Stimulated activated naive CD8-positive, alpha-beta T cell treated with anti-CD3 and anti-CD28 coated beads, Interleukin-15, amount 100 ng/mL, for 72 hours (primary cell): ENCODE results near the gene IFNE.

Experiments
- ATAC-seq: fragments of 150-1000 bp; cut with Tn5 transposase; 2 replicates; pipeline ENCODE4 v1.10.0; 2021; ENCODE audit warnings: mild to moderate bottlenecking, moderate library complexity
- DNase-seq, 2 donors: peaks; one replicate each; pipeline ENCODE4 v3.0.0; 2021 to 2022
- H3K27ac Mint-ChIP-seq, 2 donors: one replicate each; pipeline ENCODE4 v1.8.0; 2022; ENCODE audit warnings: mild to moderate bottlenecking in 2 of 2, mixed read lengths in 2 of 2, moderate library complexity in 2 of 2
- H3K27me3 Mint-ChIP-seq: one replicate; pipeline ENCODE4 v1.8.0; 2022; ENCODE audit warnings: mixed read lengths
- H3K4me1 Mint-ChIP-seq: one replicate; pipeline ENCODE4 v1.8.0; 2022; ENCODE audit warnings: mild to moderate bottlenecking, mixed read lengths
- H3K4me3 Mint-ChIP-seq, 2 donors: one replicate each; pipeline ENCODE4 v1.8.0; 2022; ENCODE audit warnings: mild to moderate bottlenecking in 2 of 2, mixed read lengths in 2 of 2, moderate library complexity in 1 of 2
- H3K9me3 Mint-ChIP-seq, 2 donors: one replicate each; pipeline ENCODE4 v1.8.0; 2022; ENCODE audit warnings: mixed read lengths in 2 of 2

The IFNE gene

GRCh38 chr9:21482213-21482612 is at the start of gene IFNE:
IFNE (minus strand) TSS chr9:21482313; CDS start chr9:21481694, 619 bp downstream.
- Mint-ChIP-seq H3K27ac (no peak within 1 kb of the TSS), H3K4me3 (no peak within 1 kb of the TSS), H3K27me3 (no peaks in the 10 kb centered on the region), H3K9me3 (peaks cover 14 to 21% of the 10 kb centered on the region in 2 donors), H3K4me1 (peaks cover 11% of the 10 kb centered on the region)
- no peak for DNase-seq
- no peak for ATAC-seq

GRCh38 chr9:21528123-21528808 is 46.2 kb upstream of the IFNE start:
- ATAC-seq (no peak), DNase-seq (no peak)
- no peaks in the 10 kb centered on the region for H3K27me3 Mint-ChIP-seq
- H3K4me1 Mint-ChIP-seq = no peaks in the 10 kb centered on the region
- H3K27ac Mint-ChIP-seq = no peak overlapping the region
- H3K9me3 Mint-ChIP-seq = peaks cover 7 to 17% of the 10 kb centered on the region in 2 donors
- no peak overlapping the region for H3K4me3 Mint-ChIP-seq

GRCh38 chr9:21527579-21527978 is 45.5 kb upstream of the IFNE start:
- Mint-ChIP-seq H3K4me1 (no peaks in the 10 kb centered on the region), H3K27ac (no peak overlapping the region), H3K9me3 (peaks cover 7 to 23% of the 10 kb centered on the region in 2 donors), H3K4me3 (no peak overlapping the region), H3K27me3 (no peaks in the 10 kb centered on the region)
- ATAC-seq (no peak), DNase-seq (no peak)

GRCh38 chr9:21525174-21525573 is 43.1 kb upstream of the IFNE start:
- Mint-ChIP-seq H3K4me3 (no peak overlapping the region), H3K4me1 (no peaks in the 10 kb centered on the region), H3K27ac (peak overlapping the region in 1 of 2 donors; percentile 31), H3K27me3 (no peaks in the 10 kb centered on the region), H3K9me3 (peaks cover 8 to 34% of the 10 kb centered on the region in 2 donors)
- DNase-seq = no peak
- no peak for ATAC-seq

- H3K4me1 Mint-ChIP-seq = no peaks in the 10 kb centered on the region
- DNase-seq (no peak), ATAC-seq (no peak)
- H3K9me3 Mint-ChIP-seq = peaks cover 13 to 33% of the 10 kb centered on the region in 2 donors
- H3K27ac Mint-ChIP-seq = no peak overlapping the region
- H3K27me3 Mint-ChIP-seq = no peaks in the 10 kb centered on the region
- H3K4me3 Mint-ChIP-seq = no peak overlapping the region
These were observed 42.2 kb upstream of the IFNE start for GRCh38 chr9:21524099-21524830.

- Mint-ChIP-seq H3K4me1 (no peaks in the 10 kb centered on the region), H3K4me3 (no peak overlapping the region), H3K27me3 (no peaks in the 10 kb centered on the region), H3K27ac (no peak overlapping the region), H3K9me3 (peaks cover 13 to 29% of the 10 kb centered on the region in 2 donors)
- ATAC-seq (no peak), DNase-seq (no peak)
These were observed 41.2 kb upstream of the IFNE start for GRCh38 chr9:21523021-21524014.

- DNase-seq = no peak
- Mint-ChIP-seq H3K9me3 (peaks cover 13 to 29% of the 10 kb centered on the region in 2 donors), H3K27me3 (no peaks in the 10 kb centered on the region), H3K4me1 (no peaks in the 10 kb centered on the region), H3K27ac (no peak overlapping the region), H3K4me3 (no peak overlapping the region)
- no peak for ATAC-seq
These were observed 40.2 kb upstream of the IFNE start for GRCh38 chr9:21522348-21522747.

GRCh38 chr9:21521448-21521847 is 39.3 kb upstream of the IFNE start:
- DNase-seq (no peak), ATAC-seq (no peak)
- Mint-ChIP-seq H3K27ac (no peak overlapping the region), H3K9me3 (peaks cover 13 to 22% of the 10 kb centered on the region in 2 donors), H3K4me3 (no peak overlapping the region), H3K27me3 (no peaks in the 10 kb centered on the region), H3K4me1 (no peaks in the 10 kb centered on the region)

GRCh38 chr9:21520501-21521228 is 38.6 kb upstream of the IFNE start:
- H3K27ac Mint-ChIP-seq = no peak overlapping the region
- no peak for DNase-seq
- no peaks in the 10 kb centered on the region for H3K4me1 Mint-ChIP-seq
- H3K9me3 Mint-ChIP-seq = peaks cover 13 to 22% of the 10 kb centered on the region in 2 donors
- no peak overlapping the region for H3K4me3 Mint-ChIP-seq
- no peaks in the 10 kb centered on the region for H3K27me3 Mint-ChIP-seq
- no peak for ATAC-seq

- no peaks in the 10 kb centered on the region for H3K27me3 Mint-ChIP-seq
- H3K9me3 Mint-ChIP-seq = peaks cover 13 to 22% of the 10 kb centered on the region in 2 donors
- H3K27ac Mint-ChIP-seq = no peak overlapping the region
- no peak overlapping the region for H3K4me3 Mint-ChIP-seq
- H3K4me1 Mint-ChIP-seq = no peaks in the 10 kb centered on the region
- ATAC-seq (no peak), DNase-seq (no peak)
These were observed 37.8 kb upstream of the IFNE start for GRCh38 chr9:21519855-21520434.

GRCh38 chr9:21516796-21517195 is 34.7 kb upstream of the IFNE start:
- peaks cover 5 to 6% of the 10 kb centered on the region in 2 donors for H3K9me3 Mint-ChIP-seq
- no peak for DNase-seq
- no peak overlapping the region for H3K27ac Mint-ChIP-seq
- no peaks in the 10 kb centered on the region for H3K27me3 Mint-ChIP-seq
- no peak for ATAC-seq
- H3K4me3 Mint-ChIP-seq = no peak overlapping the region
- no peaks in the 10 kb centered on the region for H3K4me1 Mint-ChIP-seq

- no peaks in the 10 kb centered on the region for H3K4me1 Mint-ChIP-seq
- H3K27me3 Mint-ChIP-seq = no peaks in the 10 kb centered on the region
- DNase-seq = no peak
- H3K27ac Mint-ChIP-seq = no peak overlapping the region
- peaks cover 0 to 3% of the 10 kb centered on the region in 2 donors for H3K9me3 Mint-ChIP-seq
- no peak overlapping the region for H3K4me3 Mint-ChIP-seq
- no peak for ATAC-seq
These were observed 31.3 kb upstream of the IFNE start for GRCh38 chr9:21513431-21513830.

- no peaks in the 10 kb centered on the region for H3K27me3 Mint-ChIP-seq
- no peaks in the 10 kb centered on the region for H3K4me1 Mint-ChIP-seq
- H3K27ac Mint-ChIP-seq = no peak overlapping the region
- no peak for ATAC-seq
- no peak for DNase-seq
- peaks cover 0 to 3% of the 10 kb centered on the region in 2 donors for H3K9me3 Mint-ChIP-seq
- H3K4me3 Mint-ChIP-seq = no peak overlapping the region
These were observed 28.7 kb upstream of the IFNE start for GRCh38 chr9:21510806-21511205.

- no peak overlapping the region for H3K27ac Mint-ChIP-seq
- ATAC-seq (no peak), DNase-seq (no peak)
These were observed 25.3 kb upstream of the IFNE start for GRCh38 chr9:21507483-21507790.

More at GRCh38 chr9:21507483-21507790, 25.3 kb upstream of the IFNE start:
- no peaks in the 10 kb centered on the region for H3K27me3 Mint-ChIP-seq
- no peaks in the 10 kb centered on the region for H3K4me1 Mint-ChIP-seq
- no peak overlapping the region for H3K4me3 Mint-ChIP-seq
- H3K9me3 Mint-ChIP-seq = peaks cover 0 to 3% of the 10 kb centered on the region in 2 donors
